Liver (tissue), 9 donors: Measurements from ENCODE around the gene GK. TPM values are rescaled to one million over a fixed set of nuclear protein-coding genes. Genes with fewer than 3 reads are reported as not detected.

ENCODE experiments used
- DNase-seq: peaks from one replicate; pipeline ENCODE4 v3.0.0-alpha.2; 2017; ENCODE audit warnings: low spot score
- H3K27ac ChIP-seq, 2 donors: one replicate each; pipeline ENCODE4 v1.7.0; 2013; ENCODE audit warnings: inconsistent platforms in 2 of 2, low read length in 2 of 2, control low read depth in 1 of 2, low read depth in 1 of 2, mild to moderate bottlenecking in 1 of 2
- H3K27me3 ChIP-seq, 4 donors: one replicate each; pipeline versions ENCODE4 v1.6.1 to v1.7.0; 2013; ENCODE audit warnings: low read length in 3 of 4, inconsistent platforms in 1 of 4, mild to moderate bottlenecking in 1 of 4, moderate library complexity in 1 of 4; ENCODE audit not compliant: control insufficient read depth in 4 of 4, insufficient read depth in 4 of 4
- H3K36me3 ChIP-seq, 4 donors: one replicate each; pipeline versions ENCODE4 v1.6.1 to v1.7.0; 2013; ENCODE audit warnings: low read length in 3 of 4, mild to moderate bottlenecking in 3 of 4, low read depth in 1 of 4, moderate library complexity in 1 of 4; ENCODE audit not compliant: control insufficient read depth in 4 of 4, insufficient read depth in 3 of 4
- H3K4me1 ChIP-seq, 4 donors: one replicate each; pipeline versions ENCODE4 v1.6.1 to v1.7.0; 2013; ENCODE audit warnings: low read length in 3 of 4, mild to moderate bottlenecking in 3 of 4, moderate library complexity in 1 of 4; ENCODE audit not compliant: control insufficient read depth in 4 of 4, insufficient read depth in 4 of 4
- H3K4me3 ChIP-seq, 3 donors: one replicate each; pipeline versions ENCODE4 v1.6.1 to v1.7.0; 2013; ENCODE audit warnings: low read length in 3 of 3, control low read depth in 1 of 3, low read depth in 1 of 3, mild to moderate bottlenecking in 1 of 3
- H3K9ac ChIP-seq, 2 donors: one replicate each; pipeline ENCODE4 v1.7.0; 2013; ENCODE audit warnings: low read length in 2 of 2, mild to moderate bottlenecking in 2 of 2, moderate library complexity in 2 of 2, control low read depth in 1 of 2, low read depth in 1 of 2
- H3K9me3 ChIP-seq, 4 donors: one replicate each; pipeline versions ENCODE4 v1.6.1 to v1.7.0; 2013; ENCODE audit warnings: low read length in 3 of 4; ENCODE audit not compliant: control insufficient read depth in 4 of 4
- ATF3 ChIP-seq: IDR thresholded peaks from 2 replicates; pipeline ENCODE4 v1.6.1; 2016; ENCODE audit warnings: antibody characterized with exemption
- CTCF ChIP-seq: fragments of 150-350 bp; IDR thresholded peaks from 2 replicates; pipeline ENCODE4 v1.5.1; 2017; ENCODE audit warnings: improper control_type of control experiment, low read depth, low read length; ENCODE audit not compliant: missing input control
- FOXA1 ChIP-seq: IDR thresholded peaks from 2 replicates; pipeline ENCODE4 v1.6.1; 2016; ENCODE audit warnings: antibody characterized with exemption
- FOXA2 ChIP-seq: IDR thresholded peaks from 2 replicates; pipeline ENCODE4 v1.6.1; 2016; ENCODE audit warnings: antibody characterized with exemption
- GABPA ChIP-seq, 2 donors: IDR thresholded peaks in 1 of 2; conservative IDR thresholded peaks in 1 of 2; 2 replicates each; pipeline ENCODE4 v1.6.1; 2016; ENCODE audit warnings: antibody characterized with exemption in 2 of 2, mild to moderate bottlenecking in 1 of 2, moderate library complexity in 1 of 2
- HNF4A ChIP-seq, 2 donors: conservative IDR thresholded peaks; 2 replicates each; pipeline ENCODE4 v1.6.1; 2016; ENCODE audit warnings: antibody characterized with exemption in 2 of 2, mild to moderate bottlenecking in 2 of 2
- HNF4G ChIP-seq: IDR thresholded peaks from 2 replicates; pipeline ENCODE4 v1.6.1; 2016; ENCODE audit warnings: antibody characterized with exemption
- JUND ChIP-seq, 2 donors: IDR thresholded peaks; 2 replicates each; pipeline ENCODE4 v1.6.1; 2016; ENCODE audit warnings: antibody characterized with exemption in 2 of 2
- MAX ChIP-seq: IDR thresholded peaks from 2 replicates; pipeline ENCODE4 v1.6.1; 2016; ENCODE audit warnings: antibody characterized with exemption
- NR2F2 ChIP-seq: IDR thresholded peaks from 2 replicates; pipeline ENCODE4 v1.6.1; 2016; ENCODE audit warnings: antibody characterized with exemption
- RAD21 ChIP-seq, 2 donors: IDR thresholded peaks; 2 replicates each; pipeline ENCODE4 v1.6.1; 2016; ENCODE audit warnings: antibody characterized with exemption in 2 of 2, mild to moderate bottlenecking in 2 of 2
- REST ChIP-seq: IDR thresholded peaks from 2 replicates; pipeline ENCODE4 v1.6.1; 2016; ENCODE audit warnings: antibody characterized with exemption, mild to moderate bottlenecking
- SP1 ChIP-seq: IDR thresholded peaks from 2 replicates; pipeline ENCODE4 v1.6.1; 2018; ENCODE audit warnings: antibody characterized with exemption, mild to moderate bottlenecking
- TAF1 ChIP-seq: conservative IDR thresholded peaks from 2 replicates; pipeline ENCODE4 v1.6.1; 2016; ENCODE audit warnings: antibody characterized with exemption, mild to moderate bottlenecking
- YY1 ChIP-seq: IDR thresholded peaks from 2 replicates; pipeline ENCODE4 v1.6.1; 2016; ENCODE audit warnings: antibody characterized with exemption, mild to moderate bottlenecking
- ZBTB33 ChIP-seq: IDR thresholded peaks from 2 replicates; pipeline ENCODE4 v1.6.1; 2016; ENCODE audit warnings: antibody characterized with exemption
- WGBS: extraction: QIAGEN DNeasy Blood & Tissue Kit; methylation state at CpG from one replicate; pipeline ENCODE4 v1.1.7; 2013; 5-methylcytosine and 5-hydroxymethylcytosine counted together
- polyA plus RNA-seq, 2 donors: library from polyadenylated mRNA; stranded (reverse) in 1 of 2; unstranded in 1 of 2; fragments of 200-250 nt in 1 of 2; fragments of >200 nt in 1 of 2; fragmentation: Nextera tagmentation in 1 of 2; extraction: Ambion mirVana in 1 of 2; gene quantifications; one replicate each; pipeline versions ENCODE4 v1.2.1 to v1.2.3, GENCODE V29; 2013 to 2015
- total RNA-seq, 2 donors: library from RNA; depleted of rRNA; stranded (reverse); fragments of >200 nt; gene quantifications; one replicate each; pipeline ENCODE4 v1.2.3, GENCODE V29; 2014
- donor health status: healthy.
- donor health status: healthy.
- donor health status: healthy.
- donor health status: healthy.
- donor health status: healthy.

The GK gene
- total and polyA plus RNA-seq, 4 donors: 27.9 to 145 (median 44.0) TPM

GRCh38 chrX:30734782-30735181 lies 81.6 kb downstream of the GK start:
- Histone ChIP-seq H3K36me3 (peaks cover 0 to 3% (median 0%) of the 10 kb centered on the region in 4 donors), H3K27ac (no peak overlapping the region), H3K9ac (no peak overlapping the region), H3K4me1 (peaks cover 0 to 1% (median 0%) of the 10 kb centered on the region in 4 donors), H3K9me3 (no peaks in the 10 kb centered on the region), H3K4me3 (no peak overlapping the region), H3K27me3 (no peaks in the 10 kb centered on the region)
- WGBS: 87% methylated on average over 3 of the region's 3 CpGs
- no peak for TF ChIP-seq CTCF
- TF ChIP-seq FOXA1: no peak
- TF ChIP-seq JUND (IDR thresholded peaks at IDR 0.05): no peak
- no peak for TF ChIP-seq FOXA2
- TF ChIP-seq MAX: no peak
- TF ChIP-seq ZBTB33: no peak
- TF ChIP-seq ATF3: no peak
- no peak for TF ChIP-seq NR2F2
- no peak for TF ChIP-seq HNF4A (conservative IDR thresholded peaks at IDR 0.05)
- TF ChIP-seq SP1: no peak
- no peak for TF ChIP-seq HNF4G
- TF ChIP-seq RAD21 (IDR thresholded peaks at IDR 0.05): no peak
- TF ChIP-seq YY1: no peak
- no peak for TF ChIP-seq TAF1
- DNase-seq: no peak

GRCh38 chrX:30735839-30736238 lies 82.6 kb downstream of the GK start:
- H3K9me3 ChIP-seq: no peaks in the 10 kb centered on the region
- no peak overlapping the region for H3K4me3 ChIP-seq
- H3K9ac ChIP-seq: no peak overlapping the region
- peak; percentile 56 for DNase-seq
- no peaks in the 10 kb centered on the region for H3K27me3 ChIP-seq
- no peak overlapping the region for H3K27ac ChIP-seq
- 17% methylated on average over 6 of the region's 6 CpGs for whole genome bisulfite sequencing
- no peaks in the 10 kb centered on the region for H3K36me3 ChIP-seq
- TF ChIP-seq HNF4G (no peak), GABPA (IDR thresholded peaks at IDR 0.05 in 1 of 2, conservative IDR thresholded peaks at IDR 0.05 in 1 of 2) (no peak), HNF4A (conservative IDR thresholded peaks at IDR 0.05) (peak in 1 of 2 donors; percentile 23), FOXA2 (no peak), RAD21 (IDR thresholded peaks at IDR 0.05) (peak; percentile 65 to 77), REST (no peak), CTCF (peak; percentile 47), SP1 (no peak)
- H3K4me1 ChIP-seq: peaks cover 0 to 1% (median 0%) of the 10 kb centered on the region in 4 donors
